Measurements from ENCODE around the gene ARAP1. TPM values are rescaled to one million over a fixed set of nuclear protein-coding genes. Genes with fewer than 3 reads are reported as not detected.

The ARAP1 gene
- total RNA-seq, 1 donor from 2014 or later: 55.2 TPM

DNA sequence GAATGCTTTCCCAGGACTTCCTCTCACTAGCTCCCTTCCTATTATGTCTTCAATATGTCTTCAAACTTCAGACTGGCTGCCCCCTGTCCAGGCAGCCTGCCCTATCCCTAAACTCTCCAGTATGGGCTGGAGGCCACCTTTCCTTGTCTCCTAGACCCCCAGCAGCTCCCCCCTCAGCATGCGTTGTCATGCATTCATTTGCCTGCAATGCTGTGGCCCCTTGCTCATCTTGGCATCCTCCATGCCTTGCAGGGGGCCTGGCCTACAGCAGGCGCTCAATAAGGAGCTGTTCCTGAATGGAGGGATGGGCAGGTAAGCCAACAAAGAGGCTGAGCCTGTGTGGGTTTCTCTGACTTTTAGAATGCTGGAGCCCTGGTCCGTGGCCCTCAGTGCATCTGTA, 16.4 kb upstream of the ARAP1 start:
- no peak for ATAC-seq
- intact Hi-C loops (cut with DNase I): no loop called here
- peak; percentile 9 for DNase-seq (ENCODE audit: missing footprints)

DNA sequence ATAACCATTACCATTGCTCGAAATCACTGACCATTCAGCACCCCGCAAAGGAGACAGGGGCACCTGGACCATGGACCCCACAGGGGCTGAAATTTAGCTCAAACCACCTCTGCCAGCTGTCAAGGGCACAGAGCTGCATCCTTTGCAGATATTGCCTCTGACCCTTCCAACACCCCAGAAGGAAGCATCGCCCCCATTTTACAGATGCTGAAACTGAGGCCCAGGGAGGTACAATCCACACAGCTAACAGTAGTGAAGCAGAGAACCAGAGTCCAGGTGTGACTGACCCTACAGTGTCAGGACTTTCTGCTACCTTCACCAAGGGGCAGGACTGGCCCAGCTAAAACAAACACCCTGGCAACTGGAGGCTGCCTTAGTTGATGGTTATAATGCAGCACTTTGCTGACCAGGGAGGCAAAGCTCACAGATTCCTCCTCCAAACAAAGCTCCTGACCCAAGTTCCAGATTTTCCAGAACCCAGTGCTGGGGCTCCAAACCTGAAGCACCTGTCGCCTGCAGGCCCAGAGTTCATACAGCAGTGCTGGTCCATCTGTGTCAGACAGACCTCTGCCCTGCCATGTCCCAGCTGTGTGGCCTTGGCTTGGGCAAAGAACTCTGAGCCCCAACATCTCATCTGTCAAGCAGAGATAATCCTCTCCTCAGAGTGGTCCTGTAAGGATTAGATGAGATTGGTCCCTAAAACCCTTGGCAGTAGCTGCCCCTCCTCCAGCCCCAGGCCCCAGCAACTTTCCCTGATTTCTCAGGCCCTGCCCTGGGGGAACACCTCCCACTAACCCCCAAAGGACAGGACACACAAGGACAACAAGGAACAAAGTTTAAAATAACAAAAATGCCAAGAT, 15.2 kb upstream of the ARAP1 start:
- ATAC-seq (no peak), DNase-seq (ENCODE audit: missing footprints) (peak; percentile 11)
- intact Hi-C loops (cut with DNase I): no loop called here

DNA sequence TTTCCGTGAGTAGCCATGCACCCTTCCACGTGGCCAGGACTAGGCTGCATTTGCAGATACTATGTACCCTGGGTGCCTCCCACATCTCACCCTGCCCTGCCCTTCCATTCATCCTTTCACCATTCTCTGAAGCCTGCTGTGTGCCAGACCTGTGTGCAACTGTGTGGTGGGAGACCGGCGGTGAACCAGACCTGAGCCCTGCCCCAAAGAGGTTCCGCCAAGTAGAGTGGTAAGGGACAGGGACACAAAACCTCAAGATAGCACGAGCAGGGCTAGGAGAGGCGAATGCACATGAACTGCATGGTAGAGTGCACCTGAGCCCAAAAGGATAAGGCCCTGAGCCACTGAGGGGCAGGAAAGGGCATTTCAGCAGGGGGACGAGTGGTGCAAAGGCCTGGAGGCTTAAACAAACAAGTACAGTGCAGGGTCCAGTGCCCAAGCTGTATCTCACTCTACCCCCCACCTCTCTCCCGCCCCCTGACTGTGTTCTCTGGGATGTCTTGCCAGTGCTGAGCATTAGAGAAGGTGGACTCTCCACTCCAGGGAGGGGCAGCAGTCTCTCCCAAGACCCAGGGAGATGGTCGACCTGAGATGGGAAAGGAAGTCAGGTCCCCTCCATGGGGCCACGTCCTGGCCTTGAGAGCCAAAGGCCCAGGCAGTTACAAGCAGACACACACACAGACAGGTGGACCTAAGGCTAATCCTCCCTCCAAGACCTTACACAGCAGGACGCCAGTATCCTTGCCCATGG, 14.1 kb upstream of the ARAP1 start:
- no peak for DNase-seq (ENCODE audit: missing footprints)
- ATAC-seq: peak; percentile 17
- intact Hi-C loops (cut with DNase I): no loop called here

DNA sequence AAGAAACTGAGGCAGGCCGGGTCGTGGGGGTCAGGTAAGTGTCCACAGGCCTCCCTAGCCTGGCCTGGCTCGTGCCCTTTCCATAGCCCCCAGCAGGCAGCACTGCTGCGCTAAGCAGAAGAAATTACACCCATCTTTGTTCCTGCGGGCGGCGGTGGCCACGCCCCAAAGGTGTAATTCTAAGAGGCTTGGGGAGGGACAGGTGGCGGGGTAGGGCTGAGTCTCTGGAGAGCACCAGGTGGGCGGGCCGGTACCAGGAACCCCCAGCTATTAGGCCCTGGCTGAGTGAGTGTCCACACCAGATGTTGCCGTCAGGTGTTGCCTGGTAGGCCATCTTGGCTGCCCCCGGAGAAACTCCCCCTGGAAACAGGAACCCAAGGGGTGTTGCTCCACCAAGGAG, 12.3 kb upstream of the ARAP1 start:
- ATAC-seq: no peak
- intact Hi-C loops (cut with DNase I): no loop called here
- DNase-seq (ENCODE audit: missing footprints): no peak

DNA sequence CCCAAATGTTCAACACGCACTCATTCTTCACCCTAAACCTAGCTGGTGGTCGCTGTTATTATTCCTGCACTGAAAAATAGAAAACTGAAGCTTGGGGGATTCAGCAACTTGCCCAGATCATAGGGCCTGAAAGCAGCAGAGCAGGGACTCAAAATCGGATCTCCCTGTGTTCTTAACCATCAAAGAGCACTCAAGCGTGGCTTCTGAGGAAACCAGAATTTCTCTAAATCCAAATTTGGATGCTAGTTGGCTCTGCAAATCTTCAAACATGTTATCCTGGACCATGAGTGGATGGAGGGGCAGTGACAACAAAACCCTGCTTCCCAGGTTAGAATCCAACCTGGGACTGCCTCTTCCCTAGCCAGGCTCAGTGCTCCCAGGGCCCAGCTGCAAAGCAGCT, 11.6 kb upstream of the ARAP1 start:
- DNase-seq (ENCODE audit: missing footprints) (no peak), ATAC-seq (no peak)
- intact Hi-C loops (cut with DNase I): no loop called here

DNA sequence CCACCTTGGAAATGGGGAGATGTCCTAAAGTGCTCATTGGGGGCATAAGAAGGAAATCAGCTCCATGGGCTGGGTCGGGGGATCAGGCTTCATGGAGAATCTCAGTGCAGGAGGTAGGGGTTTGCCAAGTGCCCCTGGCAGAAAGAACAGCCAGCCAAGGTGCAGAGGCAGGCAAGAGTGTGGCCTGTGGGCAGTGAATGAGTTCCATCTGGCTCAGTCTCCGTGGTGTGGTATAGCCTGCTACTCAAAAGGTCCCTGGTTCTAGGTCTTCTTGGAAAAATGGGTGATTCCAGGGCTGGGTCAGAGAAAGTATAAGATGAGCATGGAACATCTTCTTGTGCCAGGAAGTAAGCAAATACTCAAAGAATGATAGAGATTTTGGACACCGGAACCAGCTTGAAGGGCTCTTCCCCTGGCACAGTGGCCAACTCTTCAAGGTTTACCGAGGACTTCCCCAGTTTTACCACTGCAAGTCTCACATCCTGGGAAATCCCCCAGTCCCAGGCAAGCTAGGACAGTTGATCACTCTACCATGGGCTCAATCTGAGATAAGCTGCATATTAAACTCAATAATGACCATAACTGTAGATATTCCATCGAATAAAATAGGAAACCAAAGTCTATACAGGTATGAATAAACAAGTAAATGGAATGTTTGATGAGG, 10.6 kb upstream of the ARAP1 start:
- intact Hi-C loops (cut with DNase I): no loop called here
- ATAC-seq: no peak

DNA sequence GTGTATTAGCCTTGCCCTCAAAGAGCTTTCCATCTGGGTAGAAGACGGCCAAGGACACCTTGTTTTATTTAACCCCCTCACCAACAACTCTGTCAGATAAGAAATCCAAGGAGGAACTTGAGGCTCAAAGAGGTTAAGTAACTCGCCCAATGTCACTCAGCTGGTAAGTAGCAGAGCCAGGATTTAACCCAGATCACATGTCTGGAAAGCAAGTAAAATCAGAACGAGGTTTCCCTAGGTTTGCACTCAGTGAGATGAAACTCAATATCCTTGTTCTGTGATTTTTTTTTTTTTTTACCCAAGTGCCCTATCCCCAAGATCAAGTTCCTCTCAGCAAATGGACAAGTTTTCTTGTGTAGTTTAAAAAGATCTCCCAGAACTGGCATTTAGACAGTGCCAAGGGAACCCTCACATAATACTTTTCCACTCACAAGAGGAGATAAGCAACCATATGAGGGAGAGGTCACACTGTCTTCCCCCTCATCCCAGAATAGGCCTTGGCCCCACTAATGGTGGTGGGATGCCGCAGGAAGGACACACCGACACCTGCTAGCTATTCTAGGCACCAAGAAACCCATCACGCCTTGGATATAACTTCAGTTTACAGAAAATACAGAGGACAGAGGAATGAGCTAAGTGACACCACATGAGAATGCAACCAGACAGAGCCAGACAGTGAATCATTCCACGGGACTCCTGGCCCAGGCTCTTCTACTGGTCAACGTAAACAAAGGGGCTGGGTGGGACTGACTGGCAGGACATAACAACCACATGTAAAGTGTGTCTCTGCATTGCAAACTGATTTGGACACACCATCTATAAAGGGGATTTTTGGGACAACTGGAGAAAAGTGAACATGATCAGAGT, 8.6 kb upstream of the ARAP1 start:
- DNase-seq (ENCODE audit: missing footprints) (no peak), ATAC-seq (no peak)
- intact Hi-C loops (cut with DNase I): no loop called here

More for the DNA sequence above, 10.6 kb upstream of the ARAP1 start:
- no peak for DNase-seq (ENCODE audit: missing footprints)

DNA sequence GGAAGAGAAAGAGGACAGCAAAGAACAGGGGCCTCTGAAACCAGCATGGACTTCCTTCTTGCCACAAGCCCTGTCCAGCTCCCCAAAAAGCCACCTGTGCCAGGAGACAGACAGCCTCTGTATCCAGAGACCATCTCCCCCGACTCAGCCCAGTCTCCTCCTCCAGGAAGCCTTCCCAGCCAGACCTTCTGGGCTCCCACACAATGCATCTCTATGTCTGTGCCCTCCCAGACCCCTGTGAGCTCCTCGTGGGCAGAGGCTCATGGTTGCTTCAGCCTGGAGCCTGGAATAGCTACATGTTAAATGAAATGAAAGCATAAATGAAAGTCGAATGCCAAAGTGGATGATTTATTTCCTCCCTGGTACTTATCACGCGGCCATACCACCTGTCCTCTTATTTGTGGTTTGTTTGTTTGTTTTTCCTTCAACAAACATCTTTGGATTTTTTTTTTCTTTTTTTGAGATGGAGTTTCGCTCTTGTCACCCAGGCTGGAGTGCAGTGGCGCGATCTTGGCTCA, 7.3 kb upstream of the ARAP1 start:
- no peak for ATAC-seq
- peak; percentile 28 for DNase-seq (ENCODE audit: missing footprints)
- intact Hi-C loops (cut with DNase I): no loop called here

DNA sequence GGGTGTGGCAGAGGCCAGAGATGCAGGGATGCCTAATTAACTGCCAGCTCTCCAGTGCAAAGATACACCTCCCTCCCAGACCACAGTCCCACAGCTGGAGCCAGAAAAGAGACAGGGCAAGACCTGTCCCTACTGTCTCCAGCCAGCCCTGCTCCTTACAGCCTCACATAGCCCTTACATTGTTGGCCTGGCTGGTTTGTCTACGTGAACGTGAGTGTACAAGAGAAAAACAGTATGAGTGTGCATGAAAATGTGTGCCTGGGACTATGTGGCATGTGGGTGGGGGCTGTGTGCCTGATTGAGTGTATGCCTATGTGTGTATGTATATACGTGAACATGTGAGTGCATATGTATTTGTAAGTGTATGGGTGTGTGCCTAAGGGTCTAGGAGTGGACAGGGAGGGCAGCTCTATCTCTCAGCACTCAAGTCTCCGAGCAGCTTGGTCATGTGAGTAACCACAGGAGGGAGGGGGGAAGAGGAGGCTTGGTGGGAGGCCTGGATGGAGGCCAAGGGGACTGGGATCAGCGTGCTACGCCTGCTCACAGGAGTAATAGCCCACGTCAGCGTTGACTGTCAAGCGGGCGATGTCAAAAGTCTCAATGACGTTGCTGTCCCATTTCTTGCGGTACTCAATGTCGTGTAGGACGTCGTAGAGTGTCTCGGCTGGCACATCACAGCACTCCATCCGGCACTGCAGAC, 6.6 kb upstream of the ARAP1 start:
- peak; percentile 59 for DNase-seq (ENCODE audit: missing footprints)
- peak; percentile 35 for ATAC-seq
- intact Hi-C loops (cut with DNase I): no loop called here

DNA sequence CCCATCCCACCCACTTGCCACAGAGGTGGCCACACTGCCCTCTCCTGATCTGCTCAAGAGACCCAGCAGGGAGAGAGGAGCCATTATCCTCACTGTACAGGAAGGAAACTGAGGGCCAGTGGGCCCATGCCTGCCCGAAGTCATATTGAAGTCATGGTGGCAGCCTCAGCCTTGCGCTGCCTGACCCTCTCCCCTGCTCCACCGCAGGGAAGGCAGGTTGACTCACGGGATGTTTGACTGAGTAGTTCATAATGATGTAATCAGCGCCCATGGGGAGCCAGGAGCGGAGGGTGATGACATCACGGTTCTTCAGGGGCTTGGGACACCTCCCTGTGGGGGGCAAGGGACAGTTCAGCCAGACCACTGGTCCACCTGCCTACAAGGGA, 6.1 kb upstream of the ARAP1 start:
- intact Hi-C loops (cut with DNase I): no loop called here
- ATAC-seq (no peak), DNase-seq (ENCODE audit: missing footprints) (peak; percentile 62)

DNA sequence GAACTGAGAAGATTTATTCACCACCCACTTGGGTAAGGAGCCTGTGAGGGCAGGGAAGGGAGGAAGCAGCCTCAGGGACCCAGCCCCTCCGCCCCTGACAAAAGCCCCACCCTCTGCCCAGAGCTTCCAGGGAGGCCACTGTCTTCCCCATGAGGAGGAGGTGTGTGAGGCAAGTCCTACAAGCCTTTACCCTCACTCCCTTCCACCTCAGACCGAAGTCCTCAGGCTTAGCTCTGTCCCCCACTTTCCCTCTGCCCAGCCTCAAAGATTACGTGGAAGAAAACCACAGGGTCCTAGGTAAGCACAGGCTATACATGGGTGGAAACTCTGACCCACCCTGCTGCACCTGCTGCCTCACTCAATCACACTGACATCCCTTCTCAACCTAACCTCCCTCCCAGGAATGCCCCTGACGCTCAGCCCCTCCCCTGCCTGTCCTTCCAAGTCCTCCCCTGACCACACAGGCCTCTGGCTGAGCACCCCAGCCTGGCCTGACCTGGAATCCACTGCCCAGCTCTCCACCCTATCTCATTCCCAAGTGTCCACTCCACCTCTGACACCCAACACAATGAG, 3.6 kb upstream of the ARAP1 start:
- no peak for DNase-seq (ENCODE audit: missing footprints)
- no peak for ATAC-seq
- intact Hi-C loops (cut with DNase I): no loop called here

DNA sequence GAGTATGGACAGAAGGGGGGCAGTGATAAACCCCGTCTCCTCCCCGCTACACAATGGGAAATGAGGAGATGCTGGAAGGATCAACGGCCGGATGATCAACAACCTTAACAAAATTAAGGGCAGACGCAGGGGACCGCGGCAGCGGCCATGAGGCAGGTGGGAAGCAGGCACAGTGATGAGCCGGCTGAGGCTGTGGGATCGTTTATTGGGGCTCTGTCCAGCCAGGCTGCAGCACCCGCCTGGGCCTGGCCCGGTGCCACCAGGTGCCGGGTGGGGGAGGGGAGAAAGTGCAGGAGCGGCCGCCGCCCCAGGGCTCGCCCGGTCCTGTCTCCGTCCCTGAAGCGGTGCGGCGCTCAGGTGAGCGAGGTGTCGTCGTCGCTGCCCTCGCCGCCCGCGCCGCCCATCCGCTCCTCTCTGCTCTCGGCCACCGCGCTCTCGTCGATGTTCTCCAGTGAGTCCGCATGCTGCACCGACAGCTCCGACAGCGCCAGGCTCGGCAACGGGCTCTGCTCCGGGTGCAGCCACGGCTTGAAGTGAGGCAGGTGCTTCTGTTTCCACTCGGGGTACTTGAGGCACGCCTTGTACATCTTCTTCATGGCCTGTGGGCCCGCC, 2.4 kb upstream of the ARAP1 start:
- ATAC-seq (no peak), DNase-seq (ENCODE audit: missing footprints) (no peak)
- intact Hi-C loops (cut with DNase I): no loop called here

DNA sequence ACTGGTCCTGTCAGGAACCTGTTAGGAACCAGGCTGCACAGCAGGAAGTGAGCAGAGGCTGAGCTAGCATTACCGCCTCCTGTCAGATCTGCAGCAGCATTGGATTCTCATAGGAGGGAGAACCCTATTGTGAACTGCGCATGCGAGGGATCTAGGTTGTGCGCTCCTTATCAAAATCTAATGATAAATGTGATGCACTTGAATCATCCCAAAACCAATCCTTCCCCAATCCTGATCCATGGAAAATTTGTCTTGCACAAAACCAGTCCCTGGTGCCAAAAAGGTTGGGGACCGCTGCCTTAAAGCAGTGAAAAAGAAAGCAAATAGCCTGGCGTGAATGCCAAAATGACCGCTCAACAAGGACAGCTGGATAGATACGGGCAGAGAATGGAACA, 1.9 kb upstream of the ARAP1 start:
- intact Hi-C loops (cut with DNase I): no loop called here
- DNase-seq (ENCODE audit: missing footprints): no peak

DNA sequence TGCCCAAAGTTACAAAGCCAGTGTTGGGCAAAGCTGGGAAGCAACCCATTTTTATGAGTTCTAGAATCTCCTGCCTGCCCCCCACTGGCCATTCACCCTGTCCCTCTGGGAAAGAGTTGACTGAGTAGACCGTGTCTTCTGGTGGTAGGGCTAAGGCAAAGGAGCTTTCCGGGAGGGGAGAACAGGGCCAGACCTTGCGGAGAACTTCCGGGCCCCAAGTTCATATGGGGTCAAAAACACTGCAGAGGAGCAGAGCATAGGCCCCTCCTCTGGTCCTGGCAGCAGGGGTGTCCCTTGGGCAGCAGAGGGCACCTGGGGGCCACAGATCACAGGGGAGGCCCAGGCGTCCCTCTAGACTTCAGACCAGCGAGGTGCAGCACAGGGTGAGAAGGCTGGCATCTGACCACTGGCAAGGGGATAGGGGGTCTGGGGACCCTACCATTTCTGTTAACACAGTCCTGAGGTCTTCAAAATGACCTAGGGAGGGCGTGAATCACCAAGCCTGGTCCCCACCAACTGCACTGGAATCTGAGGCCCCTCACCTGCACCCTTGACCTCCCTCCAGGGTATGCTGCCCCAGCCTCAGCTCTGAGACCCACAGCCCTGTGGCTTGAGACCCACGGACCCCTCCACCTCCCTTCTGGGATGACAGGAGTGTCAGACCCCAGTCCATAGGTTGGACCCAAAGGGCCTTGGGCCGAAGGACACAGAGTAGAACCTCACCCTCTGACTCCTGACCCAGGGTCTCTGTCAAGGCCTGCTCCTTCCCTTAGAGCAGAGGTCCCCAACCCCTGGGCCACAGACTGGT, 1.3 kb upstream of the ARAP1 start:
- intact Hi-C loops (cut with DNase I): no loop called here
- peak; percentile 55 for DNase-seq (ENCODE audit: missing footprints)
- ATAC-seq: peak; percentile 29

More for the DNA sequence above, 1.9 kb upstream of the ARAP1 start:
- ATAC-seq: no peak

DNA sequence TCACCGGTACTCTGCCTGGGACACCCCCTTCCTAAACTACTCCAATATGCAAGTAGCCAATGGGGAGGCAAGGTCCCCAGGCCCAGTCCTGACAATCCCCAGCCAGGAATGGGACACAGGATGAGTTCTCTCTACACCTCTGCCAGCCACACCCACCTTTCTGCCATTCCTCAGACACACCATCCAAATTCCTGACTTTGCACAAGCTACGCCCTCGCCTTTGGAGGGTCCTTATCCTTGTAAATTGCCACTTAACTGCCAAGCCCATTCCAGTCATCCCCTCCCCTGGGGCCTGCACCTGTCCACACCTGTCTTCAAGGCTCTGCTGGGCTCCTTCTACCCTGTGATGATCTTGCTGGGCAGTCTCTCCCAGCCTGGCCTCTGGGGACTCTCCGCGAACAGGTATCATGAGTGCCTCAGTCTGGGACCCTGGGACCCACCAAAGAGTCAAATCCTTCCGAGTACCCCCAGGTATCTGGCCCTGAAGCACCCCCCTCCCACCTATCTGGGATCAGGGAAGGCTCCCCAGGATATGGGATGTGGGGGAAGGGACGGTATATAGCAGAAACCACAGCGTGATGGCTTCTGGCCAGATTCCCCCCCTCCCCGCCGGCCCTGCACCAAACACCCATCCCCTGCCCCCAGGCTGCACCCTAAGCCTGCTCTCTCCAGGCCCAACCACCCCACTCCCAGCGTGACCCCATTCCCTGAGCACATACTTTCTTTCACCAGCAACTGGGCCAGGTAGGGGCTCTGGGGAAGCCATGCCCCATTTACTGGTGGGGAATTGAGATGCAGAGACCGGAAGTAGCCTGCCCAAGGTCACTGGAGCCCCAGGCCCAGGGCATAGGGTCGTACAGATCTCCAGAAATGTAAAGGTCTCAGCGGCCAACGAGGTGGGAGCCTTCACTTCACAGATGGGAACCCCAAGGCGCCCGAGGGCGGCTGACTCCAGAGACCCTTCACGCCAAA, 806 bp downstream of the ARAP1 start:
- ATAC-seq (no peak), DNase-seq (ENCODE audit: missing footprints) (peak; percentile 58)
- intact Hi-C loops (cut with DNase I): no loop called here

All from Right ventricle myocardium inferior (tissue), 1 donor.